HEK293 (cell line): ENCODE data around the gene RAF1.

Source experiments
- GFI1B ChIP-seq: fragments of 450-650 bp; formaldehyde crosslinking; IDR thresholded peaks from 2 replicates; pipeline ENCODE4 v1.5.1; 2016; ENCODE audit warnings: missing biosample characterization, missing genetic modification characterization
- KLF1 ChIP-seq: fragments of 450-650 bp; formaldehyde crosslinking; IDR thresholded peaks from 2 replicates; pipeline ENCODE4 v1.5.1; 2016; ENCODE audit warnings: missing biosample characterization, missing genetic modification characterization
- SCRT1 ChIP-seq: fragments of 450-650 bp; formaldehyde crosslinking; IDR thresholded peaks from 2 replicates; pipeline ENCODE4 v1.5.1; 2016; ENCODE audit warnings: missing biosample characterization, missing genetic modification characterization, borderline replicate concordance
- SP2 ChIP-seq: fragments of 450-650 bp; formaldehyde crosslinking; IDR thresholded peaks from 2 replicates; pipeline ENCODE4 v1.5.1; 2016; ENCODE audit warnings: missing biosample characterization, missing genetic modification characterization
- ZBTB48 ChIP-seq: fragments of 450-650 bp; formaldehyde crosslinking; IDR thresholded peaks from 2 replicates; pipeline ENCODE4 v1.5.1; 2016; ENCODE audit warnings: missing biosample characterization, missing genetic modification characterization
- ZBTB7A ChIP-seq: fragments of 450-650 bp; formaldehyde crosslinking; IDR thresholded peaks from 2 replicates; pipeline ENCODE4 v1.5.1; 2016; ENCODE audit warnings: low read depth, missing biosample characterization, missing genetic modification characterization
- ZFP69B ChIP-seq: fragments of 450-650 bp; formaldehyde crosslinking; IDR thresholded peaks from 2 replicates; pipeline ENCODE4 v1.5.1; 2016; ENCODE audit warnings: missing biosample characterization, missing genetic modification characterization
- ZNF121 ChIP-seq: fragments of 450-650 bp; formaldehyde crosslinking; IDR thresholded peaks from 2 replicates; pipeline ENCODE4 v1.5.1; 2016; ENCODE audit warnings: missing biosample characterization, missing genetic modification characterization
- ZNF132 ChIP-seq: fragments of 450-650 bp; formaldehyde crosslinking; IDR thresholded peaks from 2 replicates; pipeline ENCODE4 v1.5.1; 2017; ENCODE audit warnings: missing biosample characterization, missing genetic modification characterization, borderline replicate concordance
- ZNF239 ChIP-seq: fragments of 450-650 bp; formaldehyde crosslinking; IDR thresholded peaks from 2 replicates; pipeline ENCODE4 v1.5.1; 2016; ENCODE audit warnings: missing biosample characterization, missing genetic modification characterization
- ZNF24 ChIP-seq: fragments of 450-650 bp; formaldehyde crosslinking; IDR thresholded peaks from 2 replicates; pipeline ENCODE4 v1.5.1; 2016; ENCODE audit warnings: missing biosample characterization, missing genetic modification characterization
- ZNF324 ChIP-seq: fragments of 450-650 bp; formaldehyde crosslinking; IDR thresholded peaks from 2 replicates; pipeline ENCODE4 v1.5.1; 2016; ENCODE audit warnings: missing biosample characterization, missing genetic modification characterization
- ZNF335 ChIP-seq: fragments of 450-650 bp; formaldehyde crosslinking; conservative IDR thresholded peaks from 2 replicates; pipeline ENCODE4 v1.5.1; 2016; ENCODE audit warnings: missing biosample characterization, missing genetic modification characterization
- ZNF350 ChIP-seq: fragments of 450-650 bp; formaldehyde crosslinking; IDR thresholded peaks from 2 replicates; pipeline ENCODE4 v1.5.0; 2017; ENCODE audit warnings: missing biosample characterization, mild to moderate bottlenecking, missing genetic modification characterization
- ZNF501 ChIP-seq: fragments of 450-650 bp; formaldehyde crosslinking; IDR thresholded peaks from 2 replicates; pipeline ENCODE4 v1.5.1; 2016; ENCODE audit warnings: missing biosample characterization, missing genetic modification characterization
- ZNF510 ChIP-seq: fragments of 450-650 bp; formaldehyde crosslinking; IDR thresholded peaks from 2 replicates; pipeline ENCODE4 v1.5.1; 2018; ENCODE audit warnings: mild to moderate bottlenecking, missing genetic modification characterization, missing biosample characterization; ENCODE audit not compliant: insufficient replicate concordance
- ZNF626 ChIP-seq: fragments of 450-650 bp; sonication (Bioruptor Pico); formaldehyde crosslinking; IDR thresholded peaks from 2 replicates; pipeline ENCODE4 v1.5.1; 2018; ENCODE audit warnings: missing biosample characterization, missing genetic modification characterization, inconsistent platforms
- ZNF660 ChIP-seq: fragments of 450-650 bp; IDR thresholded peaks from 2 replicates; pipeline ENCODE4 v1.5.1; 2018; ENCODE audit warnings: missing biosample characterization, mild to moderate bottlenecking, missing genetic modification characterization
- ZNF785 ChIP-seq: fragments of 450-650 bp; formaldehyde crosslinking; IDR thresholded peaks from 2 replicates; pipeline ENCODE4 v1.5.1; 2016; ENCODE audit warnings: missing biosample characterization, missing genetic modification characterization
- TF ChIP-seq, protein P1 (sequence below): fragments of 450-650 bp; formaldehyde crosslinking; IDR thresholded peaks from 2 replicates; pipeline ENCODE4 v1.5.1; 2017; ENCODE audit warnings: missing biosample characterization, missing genetic modification characterization
- TF ChIP-seq, protein P2 (sequence below): fragments of 450-650 bp; IDR thresholded peaks from 2 replicates; pipeline ENCODE4 v1.5.1; 2018; ENCODE audit warnings: missing biosample characterization, mild to moderate bottlenecking, missing genetic modification characterization
- TF ChIP-seq, protein P3 (sequence below): fragments of 450-650 bp; formaldehyde crosslinking; optimal IDR thresholded peaks from 2 replicates; pipeline ENCODE3; 2016; ENCODE audit warnings: missing biosample characterization, mild to moderate bottlenecking, missing genetic modification characterization
- TF ChIP-seq, protein P4 (sequence below): fragments of 450-650 bp; formaldehyde crosslinking; IDR thresholded peaks from 2 replicates; pipeline ENCODE4 v1.5.1; 2016; ENCODE audit warnings: missing biosample characterization, missing genetic modification characterization
- TF ChIP-seq, protein P5 (sequence below): fragments of 450-650 bp; formaldehyde crosslinking; IDR thresholded peaks from 2 replicates; pipeline ENCODE4 v1.5.1; 2016; ENCODE audit warnings: missing biosample characterization, missing genetic modification characterization
- TF ChIP-seq, protein P6 (sequence below): fragments of 450-650 bp; formaldehyde crosslinking; IDR thresholded peaks from 2 replicates; pipeline ENCODE4 v1.5.1; 2017; ENCODE audit warnings: missing biosample characterization, missing genetic modification characterization

The RAF1 gene

DNA sequence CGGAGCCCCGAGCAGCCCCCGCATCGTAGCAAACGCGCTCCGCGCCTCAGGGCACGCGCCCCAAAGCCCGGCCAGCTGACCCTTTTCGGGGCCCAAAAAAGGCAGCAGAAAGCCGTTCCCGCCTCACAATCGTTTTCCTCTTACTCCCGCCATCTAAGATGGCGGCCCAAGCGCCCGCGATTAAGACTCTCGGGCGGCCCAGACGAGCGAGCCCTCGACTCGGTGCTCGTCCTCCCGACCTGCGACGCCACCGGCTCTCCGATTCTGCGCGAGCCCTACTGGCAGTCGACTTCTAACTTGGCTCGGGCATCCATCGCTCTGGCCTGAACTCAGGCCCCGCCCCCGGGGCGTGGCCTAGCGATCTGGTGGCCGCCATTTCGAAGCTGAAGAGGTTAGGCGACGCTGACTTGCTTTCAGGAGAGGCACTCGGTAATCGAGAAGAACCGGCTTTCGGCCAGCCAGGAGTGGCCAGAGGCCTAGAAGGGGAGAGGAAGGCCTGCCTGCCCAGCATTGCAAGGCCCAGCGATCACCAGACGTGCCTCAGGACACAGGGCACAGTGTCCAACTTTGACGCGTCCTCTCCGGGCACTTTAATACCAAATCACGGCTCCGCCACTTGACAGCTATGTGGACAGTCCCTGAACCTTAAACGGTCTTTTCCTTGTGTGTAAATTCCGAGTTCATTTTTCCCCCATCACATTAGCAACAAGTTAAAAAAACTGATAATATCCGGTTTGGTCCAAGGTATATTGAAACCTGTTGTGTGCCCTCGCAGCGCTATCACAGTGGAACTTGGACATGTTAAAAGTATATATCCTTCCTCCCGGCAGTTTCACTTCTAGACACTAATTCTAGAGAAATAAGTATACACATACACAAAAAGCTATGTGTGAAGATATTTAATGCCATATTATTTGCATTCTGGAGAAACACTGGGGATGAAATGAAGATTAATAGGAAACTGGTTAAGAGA, at the start of gene RAF1 (continued):
- TF ChIP-seq, protein P1, sequence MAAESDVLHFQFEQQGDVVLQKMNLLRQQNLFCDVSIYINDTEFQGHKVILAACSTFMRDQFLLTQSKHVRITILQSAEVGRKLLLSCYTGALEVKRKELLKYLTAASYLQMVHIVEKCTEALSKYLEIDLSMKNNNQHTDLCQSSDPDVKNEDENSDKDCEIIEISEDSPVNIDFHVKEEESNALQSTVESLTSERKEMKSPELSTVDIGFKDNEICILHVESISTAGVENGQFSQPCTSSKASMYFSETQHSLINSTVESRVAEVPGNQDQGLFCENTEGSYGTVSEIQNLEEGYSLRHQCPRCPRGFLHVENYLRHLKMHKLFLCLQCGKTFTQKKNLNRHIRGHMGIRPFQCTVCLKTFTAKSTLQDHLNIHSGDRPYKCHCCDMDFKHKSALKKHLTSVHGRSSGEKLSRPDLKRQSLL (tag by site-specific recombination) = peak; percentile 50; the same call in 1 of the 2 replicates
- TF ChIP-seq ZNF239 (tag by site-specific recombination) (no peak), ZFP69B (tag by site-specific recombination) (peak; percentile 56; the same call in 1 of the 2 replicates), ZNF132 (tag by site-specific recombination) (no peak), KLF1 (peak; percentile 4; the same call in 1 of the 2 replicates), ZNF510 (no peak), ZNF335 (tag by site-specific recombination) (peak; percentile 75), ZBTB48 (peak; percentile 25; the same call in 1 of the 2 replicates), ZNF626 (tag by site-specific recombination) (no peak; the same call in 1 of the 2 replicates), ZNF350 (tag by site-specific recombination) (no peak), ZNF121 (tag by site-specific recombination) (0 out of 2 replicates have a peak, but pooled peaks have one; percentile 0), SCRT1 (peak; percentile 74), ZNF324 (tag by site-specific recombination) (peak; percentile 76; the same call in 1 of the 2 replicates), ZNF501 (tag by site-specific recombination) (peak; percentile 85; the same call in 1 of the 2 replicates), SP2 (tag by site-specific recombination) (peak; percentile 47), ZNF24 (tag by site-specific recombination) (0 out of 2 replicates have a peak, but pooled peaks have one; percentile 24), ZNF660 (tag by site-specific recombination) (peak; percentile 59), ZNF785 (tag by site-specific recombination) (0 out of 2 replicates have a peak, but pooled peaks have one; percentile 9), ZBTB7A (tag by site-specific recombination) (0 out of 2 replicates have a peak, but pooled peaks have one; percentile 56), GFI1B (tag by site-specific recombination) (peak; percentile 87)
- TF ChIP-seq, protein P2, sequence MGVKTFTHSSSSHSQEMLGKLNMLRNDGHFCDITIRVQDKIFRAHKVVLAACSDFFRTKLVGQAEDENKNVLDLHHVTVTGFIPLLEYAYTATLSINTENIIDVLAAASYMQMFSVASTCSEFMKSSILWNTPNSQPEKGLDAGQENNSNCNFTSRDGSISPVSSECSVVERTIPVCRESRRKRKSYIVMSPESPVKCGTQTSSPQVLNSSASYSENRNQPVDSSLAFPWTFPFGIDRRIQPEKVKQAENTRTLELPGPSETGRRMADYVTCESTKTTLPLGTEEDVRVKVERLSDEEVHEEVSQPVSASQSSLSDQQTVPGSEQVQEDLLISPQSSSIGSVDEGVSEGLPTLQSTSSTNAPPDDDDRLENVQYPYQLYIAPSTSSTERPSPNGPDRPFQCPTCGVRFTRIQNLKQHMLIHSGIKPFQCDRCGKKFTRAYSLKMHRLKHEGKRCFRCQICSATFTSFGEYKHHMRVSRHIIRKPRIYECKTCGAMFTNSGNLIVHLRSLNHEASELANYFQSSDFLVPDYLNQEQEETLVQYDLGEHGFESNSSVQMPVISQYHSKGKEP (tag by site-specific recombination) = peak; percentile 56; the same call in 1 of the 2 replicates
- TF ChIP-seq, protein P3, sequence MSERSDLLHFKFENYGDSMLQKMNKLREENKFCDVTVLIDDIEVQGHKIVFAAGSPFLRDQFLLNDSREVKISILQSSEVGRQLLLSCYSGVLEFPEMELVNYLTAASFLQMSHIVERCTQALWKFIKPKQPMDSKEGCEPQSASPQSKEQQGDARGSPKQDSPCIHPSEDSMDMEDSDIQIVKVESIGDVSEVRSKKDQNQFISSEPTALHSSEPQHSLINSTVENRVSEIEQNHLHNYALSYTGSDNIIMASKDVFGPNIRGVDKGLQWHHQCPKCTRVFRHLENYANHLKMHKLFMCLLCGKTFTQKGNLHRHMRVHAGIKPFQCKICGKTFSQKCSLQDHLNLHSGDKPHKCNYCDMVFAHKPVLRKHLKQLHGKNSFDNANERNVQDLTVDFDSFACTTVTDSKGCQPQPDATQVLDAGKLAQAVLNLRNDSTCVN (tag by site-specific recombination) = peak; percentile 98
- TF ChIP-seq, protein P4, sequence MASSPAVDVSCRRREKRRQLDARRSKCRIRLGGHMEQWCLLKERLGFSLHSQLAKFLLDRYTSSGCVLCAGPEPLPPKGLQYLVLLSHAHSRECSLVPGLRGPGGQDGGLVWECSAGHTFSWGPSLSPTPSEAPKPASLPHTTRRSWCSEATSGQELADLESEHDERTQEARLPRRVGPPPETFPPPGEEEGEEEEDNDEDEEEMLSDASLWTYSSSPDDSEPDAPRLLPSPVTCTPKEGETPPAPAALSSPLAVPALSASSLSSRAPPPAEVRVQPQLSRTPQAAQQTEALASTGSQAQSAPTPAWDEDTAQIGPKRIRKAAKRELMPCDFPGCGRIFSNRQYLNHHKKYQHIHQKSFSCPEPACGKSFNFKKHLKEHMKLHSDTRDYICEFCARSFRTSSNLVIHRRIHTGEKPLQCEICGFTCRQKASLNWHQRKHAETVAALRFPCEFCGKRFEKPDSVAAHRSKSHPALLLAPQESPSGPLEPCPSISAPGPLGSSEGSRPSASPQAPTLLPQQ = peak; percentile 64; the same call in 1 of the 2 replicates
- TF ChIP-seq, protein P5, sequence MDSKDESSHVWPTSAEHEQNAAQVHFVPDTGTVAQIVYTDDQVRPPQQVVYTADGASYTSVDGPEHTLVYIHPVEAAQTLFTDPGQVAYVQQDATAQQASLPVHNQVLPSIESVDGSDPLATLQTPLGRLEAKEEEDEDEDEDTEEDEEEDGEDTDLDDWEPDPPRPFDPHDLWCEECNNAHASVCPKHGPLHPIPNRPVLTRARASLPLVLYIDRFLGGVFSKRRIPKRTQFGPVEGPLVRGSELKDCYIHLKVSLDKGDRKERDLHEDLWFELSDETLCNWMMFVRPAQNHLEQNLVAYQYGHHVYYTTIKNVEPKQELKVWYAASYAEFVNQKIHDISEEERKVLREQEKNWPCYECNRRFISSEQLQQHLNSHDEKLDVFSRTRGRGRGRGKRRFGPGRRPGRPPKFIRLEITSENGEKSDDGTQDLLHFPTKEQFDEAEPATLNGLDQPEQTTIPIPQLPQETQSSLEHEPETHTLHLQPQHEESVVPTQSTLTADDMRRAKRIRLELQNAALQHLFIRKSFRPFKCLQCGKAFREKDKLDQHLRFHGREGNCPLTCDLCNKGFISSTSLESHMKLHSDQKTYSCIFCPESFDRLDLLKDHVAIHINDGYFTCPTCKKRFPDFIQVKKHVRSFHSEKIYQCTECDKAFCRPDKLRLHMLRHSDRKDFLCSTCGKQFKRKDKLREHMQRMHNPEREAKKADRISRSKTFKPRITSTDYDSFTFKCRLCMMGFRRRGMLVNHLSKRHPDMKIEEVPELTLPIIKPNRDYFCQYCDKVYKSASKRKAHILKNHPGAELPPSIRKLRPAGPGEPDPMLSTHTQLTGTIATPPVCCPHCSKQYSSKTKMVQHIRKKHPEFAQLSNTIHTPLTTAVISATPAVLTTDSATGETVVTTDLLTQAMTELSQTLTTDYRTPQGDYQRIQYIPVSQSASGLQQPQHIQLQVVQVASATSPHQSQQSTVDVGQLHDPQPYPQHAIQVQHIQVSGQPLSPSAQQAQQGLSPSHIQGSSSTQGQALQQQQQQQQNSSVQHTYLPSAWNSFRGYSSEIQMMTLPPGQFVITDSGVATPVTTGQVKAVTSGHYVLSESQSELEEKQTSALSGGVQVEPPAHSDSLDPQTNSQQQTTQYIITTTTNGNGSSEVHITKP (tag by site-specific recombination) = peak; percentile 4; the same call in 1 of the 2 replicates
- TF ChIP-seq, protein P6, sequence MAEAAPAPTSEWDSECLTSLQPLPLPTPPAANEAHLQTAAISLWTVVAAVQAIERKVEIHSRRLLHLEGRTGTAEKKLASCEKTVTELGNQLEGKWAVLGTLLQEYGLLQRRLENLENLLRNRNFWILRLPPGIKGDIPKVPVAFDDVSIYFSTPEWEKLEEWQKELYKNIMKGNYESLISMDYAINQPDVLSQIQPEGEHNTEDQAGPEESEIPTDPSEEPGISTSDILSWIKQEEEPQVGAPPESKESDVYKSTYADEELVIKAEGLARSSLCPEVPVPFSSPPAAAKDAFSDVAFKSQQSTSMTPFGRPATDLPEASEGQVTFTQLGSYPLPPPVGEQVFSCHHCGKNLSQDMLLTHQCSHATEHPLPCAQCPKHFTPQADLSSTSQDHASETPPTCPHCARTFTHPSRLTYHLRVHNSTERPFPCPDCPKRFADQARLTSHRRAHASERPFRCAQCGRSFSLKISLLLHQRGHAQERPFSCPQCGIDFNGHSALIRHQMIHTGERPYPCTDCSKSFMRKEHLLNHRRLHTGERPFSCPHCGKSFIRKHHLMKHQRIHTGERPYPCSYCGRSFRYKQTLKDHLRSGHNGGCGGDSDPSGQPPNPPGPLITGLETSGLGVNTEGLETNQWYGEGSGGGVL (tag by site-specific recombination) = 0 out of 2 replicates have a peak, but pooled peaks have one; percentile 6
